GM18519 (cell line): ENCODE data around the gene CDC42BPA.

ENCODE experiments used
- ATAC-seq: cut with Tn5 transposase; IDR thresholded peaks from one replicate; pipeline ENCODE4 v1.9.1; 2021; ENCODE audit warnings: mild to moderate bottlenecking, moderate library complexity; ENCODE audit not compliant: unreplicated experiment, low FRiP score

CDC42BPA gene

GRCh38 chr1:227073786-227074185 lies 244.5 kb downstream of the CDC42BPA start:
- ATAC-seq = no peak

DNA sequence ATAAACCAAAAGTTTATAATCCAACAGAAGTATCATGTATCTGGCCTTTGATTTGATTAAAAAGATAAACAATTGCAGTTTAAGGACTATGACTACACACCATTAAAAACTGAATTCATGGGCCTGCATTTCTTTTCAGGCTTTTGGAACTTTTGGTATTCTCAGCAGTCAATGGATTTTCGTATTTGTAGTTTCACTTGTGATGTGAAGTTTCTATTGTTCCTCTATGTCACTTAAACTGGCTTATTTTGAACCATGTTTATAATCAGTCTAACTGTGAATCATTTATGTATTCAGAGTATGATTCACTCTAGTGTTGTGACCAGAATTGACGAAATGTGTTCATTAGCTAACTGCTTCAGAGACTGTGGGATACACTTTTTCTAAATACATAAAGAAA lies 245.3 kb downstream of the CDC42BPA start:
- ATAC-seq = no peak

GRCh38 chr1:227071895-227072587 lies 246.3 kb downstream of the CDC42BPA start:
- no peak for ATAC-seq

- no peak for ATAC-seq
These were observed 247.5 kb downstream of the CDC42BPA start for GRCh38 chr1:227070638-227071285.

DNA sequence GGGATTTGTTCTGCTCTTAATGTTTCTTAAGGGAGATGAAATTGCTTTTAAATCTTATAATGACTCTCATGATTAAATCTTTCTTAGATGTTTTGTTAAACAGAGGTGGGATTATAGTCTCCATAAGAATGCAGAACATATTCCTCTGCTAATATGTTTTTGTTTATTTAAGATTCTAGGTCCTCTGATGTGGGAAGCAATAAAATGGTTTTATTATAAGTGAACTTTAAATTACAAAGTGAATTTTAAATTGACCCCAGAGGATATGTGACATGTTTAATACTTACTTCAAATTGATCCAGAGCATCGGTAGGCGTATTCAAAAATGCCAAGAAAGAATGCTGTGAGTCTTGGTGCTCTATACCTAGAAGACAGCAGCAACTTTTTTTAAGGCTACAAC lies 248.8 kb downstream of the CDC42BPA start:
- no peak for ATAC-seq

DNA sequence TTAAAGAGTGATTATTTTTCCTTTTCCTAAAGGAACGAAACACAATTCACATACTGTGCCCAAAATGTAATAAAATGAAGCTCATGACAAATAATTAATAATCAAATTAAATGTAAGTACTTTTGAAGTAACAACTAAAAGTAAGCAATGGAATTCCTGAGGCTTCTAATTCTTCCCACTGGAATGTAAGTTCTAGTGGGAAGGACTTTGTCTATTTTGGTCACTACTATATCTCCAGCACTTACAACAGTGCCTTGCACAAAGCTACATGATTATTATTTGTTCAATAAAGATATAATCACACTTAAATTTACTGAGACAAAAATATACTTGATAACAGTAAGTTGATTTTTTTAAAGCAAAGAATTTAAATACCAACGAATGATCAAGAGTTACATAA lies 249.4 kb downstream of the CDC42BPA start:
- ATAC-seq = no peak

GRCh38 chr1:227066999-227067398 lies 251.3 kb downstream of the CDC42BPA start:
- ATAC-seq = no peak

DNA sequence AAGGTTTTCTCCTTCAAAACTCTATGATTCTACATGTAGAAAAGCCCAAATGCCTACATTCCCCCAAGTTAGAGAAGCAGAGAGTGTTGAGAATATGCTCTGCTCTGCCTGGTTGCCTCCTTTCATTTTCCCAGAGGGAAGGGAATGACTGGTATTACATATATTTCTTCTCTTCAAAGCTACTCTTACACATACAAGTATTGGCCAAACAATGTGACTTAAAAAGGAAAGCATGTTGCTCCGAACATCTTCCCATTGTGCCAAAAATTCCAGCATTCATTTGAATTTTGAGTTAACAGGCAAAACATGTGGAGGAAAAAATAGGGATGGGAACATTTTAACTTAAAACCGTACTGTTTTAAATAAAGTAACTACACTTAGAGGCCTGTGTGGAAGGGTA lies 253.0 kb downstream of the CDC42BPA start:
- ATAC-seq = no peak

- ATAC-seq = no peak
These were observed 256.0 kb downstream of the CDC42BPA start for GRCh38 chr1:227062306-227062705.

- no peak for ATAC-seq
These were observed 259.2 kb downstream of the CDC42BPA start for GRCh38 chr1:227059076-227059475.

- no peak for ATAC-seq
These were observed 260.0 kb downstream of the CDC42BPA start for GRCh38 chr1:227058321-227058751.

- no peak for ATAC-seq
These were observed 269.0 kb downstream of the CDC42BPA start for GRCh38 chr1:227049253-227049652.

DNA sequence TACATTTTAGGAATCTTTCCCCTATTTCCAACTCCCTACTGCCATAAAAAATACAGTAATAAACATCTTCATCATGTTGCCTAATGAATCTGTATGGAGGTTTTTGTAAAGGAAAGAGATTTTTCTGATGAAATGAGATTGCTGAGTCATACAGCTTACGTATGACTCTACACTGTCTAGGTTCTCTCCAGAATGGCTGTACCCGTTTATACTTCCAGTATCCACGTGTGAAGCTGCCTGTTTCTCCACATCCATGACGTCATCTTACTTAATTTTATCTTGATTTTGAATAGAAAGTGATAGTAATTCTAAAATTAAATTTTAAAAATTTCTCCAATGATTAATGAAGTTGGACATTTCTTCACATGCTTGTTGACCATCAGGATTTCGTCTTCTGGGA lies 274.5 kb downstream of the CDC42BPA start:
- no peak for ATAC-seq

DNA sequence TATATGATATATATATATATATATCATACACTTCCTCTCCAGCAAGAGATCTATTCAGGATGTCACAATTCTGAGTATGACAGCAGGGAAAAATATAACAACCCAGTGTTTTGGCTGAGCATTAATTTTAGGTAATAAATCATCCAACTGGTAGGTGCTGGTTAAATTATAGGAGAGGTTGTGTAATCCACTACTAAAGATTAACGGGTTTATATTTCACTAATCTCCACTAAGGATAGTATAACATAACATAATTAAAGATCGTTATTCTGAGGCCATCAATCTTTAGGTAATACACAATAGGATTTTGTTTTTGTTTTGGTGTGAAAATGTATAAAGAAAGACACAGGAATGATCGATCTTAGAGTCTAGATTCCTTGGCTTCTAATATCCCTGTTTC lies 276.0 kb downstream of the CDC42BPA start:
- no peak for ATAC-seq

DNA sequence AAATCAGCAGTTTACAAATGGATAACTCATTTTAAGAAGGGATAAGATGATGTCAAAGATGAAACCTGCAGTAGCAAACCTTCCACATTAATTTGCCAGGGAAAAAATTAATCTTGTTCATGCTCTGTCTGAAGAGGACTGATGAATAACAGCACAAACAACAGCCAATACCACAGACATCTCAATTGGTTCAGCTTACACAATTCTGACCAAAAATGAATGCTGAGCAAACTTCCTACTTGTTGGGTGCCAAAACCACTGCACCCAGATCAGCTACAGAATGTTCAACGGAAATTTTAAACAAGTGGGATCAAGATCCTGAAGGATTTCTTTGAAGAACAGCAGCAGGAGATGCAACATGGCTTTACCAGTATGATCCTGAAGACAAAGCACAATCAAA lies 279.9 kb downstream of the CDC42BPA start:
- no peak for ATAC-seq

GRCh38 chr1:227037121-227037520 lies 281.2 kb downstream of the CDC42BPA start:
- ATAC-seq = no peak

DNA sequence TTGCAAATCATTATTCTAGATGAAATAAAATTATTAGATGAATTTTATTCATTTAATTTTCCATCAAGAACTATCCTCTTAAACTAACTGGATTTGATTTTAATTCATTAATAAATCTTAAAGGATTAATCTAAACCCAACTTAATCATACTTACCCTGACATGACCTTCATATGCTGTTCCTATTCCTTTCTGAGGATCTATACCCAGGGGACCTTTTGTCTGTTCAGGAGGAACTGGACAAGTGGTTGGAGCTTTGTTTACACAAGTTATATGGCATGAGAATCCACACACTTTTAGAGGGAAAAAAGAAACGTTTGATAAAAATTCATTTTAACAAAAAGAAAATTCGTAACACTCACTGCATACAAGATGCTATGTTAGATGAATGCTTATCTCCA lies 283.0 kb downstream of the CDC42BPA start:
- ATAC-seq = no peak

DNA sequence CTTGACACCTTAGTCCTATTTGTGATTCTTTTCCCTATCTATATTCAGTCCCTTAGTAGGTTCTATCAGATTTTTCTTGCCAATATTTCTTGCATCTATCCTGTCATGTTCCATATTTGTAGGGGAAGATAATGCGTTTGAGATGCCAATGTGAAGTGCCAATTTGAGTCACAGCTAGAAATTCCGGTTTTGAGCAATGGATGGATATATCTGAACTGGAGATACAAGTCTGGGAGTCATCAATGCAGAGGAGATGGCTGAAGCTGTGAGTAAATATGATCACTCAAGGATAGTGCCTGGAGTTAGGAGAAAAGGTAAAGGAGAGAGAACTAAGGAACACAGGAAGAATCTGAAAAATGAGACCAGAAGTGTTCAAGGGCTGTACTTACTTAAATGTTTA lies 284.4 kb downstream of the CDC42BPA start:
- ATAC-seq = no peak

- no peak for ATAC-seq
These were observed 285.9 kb downstream of the CDC42BPA start for GRCh38 chr1:227032396-227032795.

- no peak for ATAC-seq
These were observed 301.3 kb downstream of the CDC42BPA start for GRCh38 chr1:227016990-227017389.

GRCh38 chr1:227010645-227011044 lies 307.6 kb downstream of the CDC42BPA start:
- ATAC-seq = no peak

GRCh38 chr1:227009937-227010336 lies 308.4 kb downstream of the CDC42BPA start:
- no peak for ATAC-seq
